IMR-90 (cell line): Measurements from ENCODE around the gene CD2. TPM values are rescaled to one million over a fixed set of nuclear protein-coding genes. Genes with fewer than 3 reads are reported as not detected.

Source experiments
- ATAC-seq: fragments of 200-7000 bp; cut with Tn5 transposase; 2 replicates; pipeline ENCODE4 v1.9.1; 2020; ENCODE audit warnings: low read depth, mild to moderate bottlenecking, moderate library complexity
- BruUV-seq: library from RNA; stranded (reverse); fragments of 400-500 nt; replicated peaks from 2 replicates; lab custom pipeline; 2021; lab: Mats Ljungman, UMichigan
- CTCF ChIA-PET: fragments of 300-600 bp; formaldehyde crosslinking; extraction: SDS; loops from one replicate; lab custom pipeline; 2021; ENCODE audit warnings: antibody characterized with exemption; lab: Yijun Ruan, JAX
- POLR2A ChIA-PET: fragments of 300-600 bp; sonication (Branson Sonifier 250); formaldehyde crosslinking; loops from one replicate; lab custom pipeline; 2022; ENCODE audit warnings: antibody characterized with exemption; ENCODE audit not compliant: unreplicated experiment; lab: Charles Lee
- DNase-seq: peaks from one replicate; pipeline ENCODE4 v3.0.0; 2013
- H2AFZ ChIP-seq: replicated peaks from 2 replicates; pipeline ENCODE3; 2013; ENCODE audit warnings: low read length, mild to moderate bottlenecking; ENCODE audit not compliant: poor library complexity
- H2AK5ac ChIP-seq: 2 replicates; pipeline ENCODE4 v1.6.1; 2013; ENCODE audit warnings: low read depth, low read length, inconsistent platforms
- H2AK9ac ChIP-seq: replicated peaks from 2 replicates; pipeline ENCODE3; 2013; ENCODE audit warnings: mild to moderate bottlenecking, low read depth, low read length, moderate library complexity; ENCODE audit not compliant: poor library complexity
- H2BK120ac ChIP-seq: 2 replicates; pipeline ENCODE4 v1.6.1; 2013; ENCODE audit warnings: low read depth, low read length, inconsistent platforms
- H2BK15ac ChIP-seq: 3 replicates; pipeline ENCODE4 v1.6.1; 2013; ENCODE audit warnings: low read depth, low read length, inconsistent platforms
- H2BK20ac ChIP-seq: 2 replicates; pipeline ENCODE4 v1.6.1; 2013; ENCODE audit warnings: low read depth, mild to moderate bottlenecking, inconsistent platforms, low read length, moderate library complexity
- H2BK5ac ChIP-seq: 2 replicates; pipeline ENCODE4 v1.6.1; 2013; ENCODE audit warnings: mild to moderate bottlenecking, low read depth, low read length, inconsistent platforms; ENCODE audit not compliant: poor library complexity, severe bottlenecking
- H3K14ac ChIP-seq: replicated peaks from 2 replicates; pipeline ENCODE4 v1.6.1; 2013; ENCODE audit warnings: low read depth, low read length, inconsistent platforms
- H3K18ac ChIP-seq: 2 replicates; pipeline ENCODE4 v1.6.1; 2013; ENCODE audit warnings: low read depth, low read length, control low read depth
- H3K23ac ChIP-seq: 2 replicates; pipeline ENCODE4 v1.6.1; 2013; ENCODE audit warnings: low read depth, low read length, inconsistent platforms
- H3K27ac ChIP-seq: 2 replicates; pipeline ENCODE4 v1.5.1; 2013; ENCODE audit warnings: mild to moderate bottlenecking, control low read depth, low read length; ENCODE audit not compliant: insufficient read depth
- H3K27me3 ChIP-seq: 2 replicates; pipeline ENCODE4 v1.6.1; 2013; ENCODE audit warnings: low read length; ENCODE audit not compliant: control insufficient read depth, insufficient read depth
- H3K36me3 ChIP-seq: 2 replicates; pipeline ENCODE4 v1.6.1; 2013; ENCODE audit warnings: low read length, mixed read lengths; ENCODE audit not compliant: control insufficient read depth, insufficient read depth
- H3K4ac ChIP-seq: 2 replicates; pipeline ENCODE4 v1.6.1; 2013; ENCODE audit warnings: low read depth, low read length, inconsistent platforms
- H3K4me1 ChIP-seq: 2 replicates; pipeline ENCODE4 v1.6.1; 2013; ENCODE audit warnings: low read length, mixed read lengths; ENCODE audit not compliant: control insufficient read depth, insufficient read depth
- H3K4me2 ChIP-seq: 2 replicates; pipeline ENCODE4 v1.6.1; 2013; ENCODE audit warnings: low read depth, mild to moderate bottlenecking, control low read depth, low read length, moderate library complexity
- H3K4me3 ChIP-seq: 2 replicates; pipeline ENCODE4 v1.5.1; 2013; ENCODE audit warnings: low read depth, mild to moderate bottlenecking, control low read depth, low read length, moderate library complexity; ENCODE audit not compliant: insufficient read depth
- H3K56ac ChIP-seq: 2 replicates; pipeline ENCODE4 v1.6.1; 2013; ENCODE audit warnings: low read length, inconsistent platforms; ENCODE audit not compliant: insufficient read depth; ENCODE audit errors: extremely low read depth
- H3K79me1 ChIP-seq, 2 experiments: 2 replicates each; pipeline ENCODE4 v1.6.1; 2013; ENCODE audit warnings: low read length in 2 of 2, inconsistent platforms in 1 of 2, low read depth in 1 of 2
- H3K9ac ChIP-seq: 2 replicates; pipeline ENCODE4 v1.6.1; 2013; ENCODE audit warnings: low read depth, low read length, control low read depth
- H3K9me1 ChIP-seq: 2 replicates; pipeline ENCODE4 v1.6.1; 2013; ENCODE audit warnings: low read length, inconsistent platforms; ENCODE audit not compliant: insufficient read depth
- H3K9me3 ChIP-seq: 2 replicates; pipeline ENCODE4 v1.6.1; 2013; ENCODE audit warnings: low read length; ENCODE audit not compliant: control insufficient read depth, insufficient read depth
- H4K20me1 ChIP-seq: 2 replicates; pipeline ENCODE4 v1.6.1; 2013; ENCODE audit warnings: low read length, inconsistent platforms; ENCODE audit not compliant: insufficient read depth
- H4K5ac ChIP-seq: 2 replicates; pipeline ENCODE4 v1.6.1; 2013; ENCODE audit warnings: mild to moderate bottlenecking, low read depth, low read length, control low read depth
- H4K8ac ChIP-seq, 2 experiments: 2 replicates each; pipeline ENCODE4 v1.6.1; 2013; ENCODE audit warnings: low read depth in 2 of 2, low read length in 2 of 2, control low read depth in 1 of 2, inconsistent platforms in 1 of 2
- H4K91ac ChIP-seq: 2 replicates; pipeline ENCODE4 v1.6.1; 2013; ENCODE audit warnings: low read depth, low read length, inconsistent platforms; ENCODE audit not compliant: insufficient read depth
- BHLHE40 ChIP-seq: fragments of 150-350 bp; IDR thresholded peaks from 2 replicates; pipeline ENCODE4 v1.6.1; 2016; ENCODE audit warnings: mild to moderate bottlenecking, low read depth, low read length
- CEBPB ChIP-seq: IDR thresholded peaks from 2 replicates; pipeline ENCODE4 v1.6.1; 2012; ENCODE audit warnings: low read depth, low read length, improper control_type of control experiment
- CHD1 ChIP-seq: IDR thresholded peaks from 2 replicates; pipeline ENCODE4 v1.6.1; 2012; ENCODE audit warnings: low read depth, low read length, improper control_type of control experiment
- CTCF ChIP-seq: conservative IDR thresholded peaks from 2 replicates; pipeline ENCODE4 v1.5.1; 2012; ENCODE audit warnings: mild to moderate bottlenecking, low read depth, low read length, improper control_type of control experiment
- FOS ChIP-seq: fragments of 150-350 bp; IDR thresholded peaks from 2 replicates; pipeline ENCODE4 v1.6.1; 2016; ENCODE audit warnings: low read depth, low read length
- MAFK ChIP-seq: IDR thresholded peaks from 2 replicates; pipeline ENCODE4 v1.6.1; 2012; ENCODE audit warnings: low read depth, low read length, improper control_type of control experiment
- MAZ ChIP-seq: IDR thresholded peaks from 2 replicates; pipeline ENCODE4 v1.6.1; 2012; ENCODE audit warnings: low read depth, mild to moderate bottlenecking, low read length, improper control_type of control experiment, moderate library complexity, borderline replicate concordance
- MXI1 ChIP-seq: IDR thresholded peaks from 2 replicates; pipeline ENCODE4 v1.6.1; 2012; ENCODE audit warnings: low read depth, mild to moderate bottlenecking, low read length, moderate library complexity, borderline replicate concordance
- NFE2L2 ChIP-seq: fragments of 150-350 bp; IDR thresholded peaks from 2 replicates; pipeline ENCODE4 v1.6.1; 2016; ENCODE audit warnings: low read depth, mild to moderate bottlenecking, low read length
- POLR2A ChIP-seq: IDR thresholded peaks from 2 replicates; pipeline ENCODE4 v1.6.1; 2012; ENCODE audit warnings: mild to moderate bottlenecking, low read depth, low read length
- RAD21 ChIP-seq: IDR thresholded peaks from 2 replicates; pipeline ENCODE4 v1.6.1; 2012; ENCODE audit warnings: low read length, improper control_type of control experiment
- RCOR1 ChIP-seq: IDR thresholded peaks from 2 replicates; pipeline ENCODE4 v1.6.1; 2012; ENCODE audit warnings: mild to moderate bottlenecking, low read length, improper control_type of control experiment; ENCODE audit not compliant: insufficient replicate concordance
- RFX5 ChIP-seq: IDR thresholded peaks from 2 replicates; pipeline ENCODE4 v1.8.0; 2012; ENCODE audit warnings: low read depth, mild to moderate bottlenecking, low read length, moderate library complexity
- SMC3 ChIP-seq: fragments of 150-350 bp; IDR thresholded peaks from 2 replicates; pipeline ENCODE4 v1.6.1; 2016; ENCODE audit warnings: low read depth, mild to moderate bottlenecking, antibody characterized with exemption, low read length, moderate library complexity
- WGBS, 2 experiments: methylation state at CpG; one replicate each; pipeline versions ENCODE4 v1.1.5 to v1.1.7; 2013; ENCODE audit warnings: missing lambda C conversion rate in 2 of 2; ENCODE audit not compliant: insufficient read length in 1 of 2; ENCODE audit errors: extremely low coverage in 2 of 2; 5-methylcytosine and 5-hydroxymethylcytosine counted together
- dilution Hi-C: fragments of 300-500 bp; cut with HindIII; formaldehyde crosslinking; loops from one replicate; pipeline ENCODE4 v1.14.3; 2018; ENCODE audit warnings: low sequenced_read_pairs; ENCODE audit not compliant: unreplicated experiment
- in situ Hi-C: fragments of 300-500 bp; cut with MboI; formaldehyde crosslinking; loops from 3 replicates; pipeline ENCODE4 v1.14.3; 2019; ENCODE audit warnings: low sequenced_read_pairs, inconsistent platforms, mixed read lengths
- intact Hi-C: fragments of 100-400 bp; cut with micrococcal nuclease; formaldehyde crosslinking; loops from 2 replicates; pipeline ENCODE4 v1.10.0; 2022
- polyA plus RNA-seq, 3 experiments: library from polyadenylated mRNA; depleted of rRNA; stranded (reverse); fragments of >200 nt; gene quantifications; 2 replicates each; pipeline ENCODE4 v1.2.3, GENCODE V29; 2012; ENCODE audit warnings: low replicate concordance in 1 of 3
- total RNA-seq: library from RNA; depleted of rRNA; stranded (reverse); fragments of >200 nt; gene quantifications from 2 replicates; pipeline ENCODE4 v1.2.3, GENCODE V29; 2012
- TF ChIP-seq, protein P1 (sequence below): fragments of 150-350 bp; IDR thresholded peaks from 2 replicates; pipeline ENCODE4 v1.6.1; 2016; ENCODE audit warnings: low read depth, mild to moderate bottlenecking, low read length, moderate library complexity, borderline replicate concordance
- TF ChIP-seq, protein P2 (sequence below): fragments of 150-350 bp; IDR thresholded peaks from 2 replicates; pipeline ENCODE4 v1.6.1; 2017; ENCODE audit warnings: mild to moderate bottlenecking, antibody characterized with exemption, low read length, low read depth

Gene CD2
- total and polyA plus RNA-seq, 2 of the 4 experiments (the other 2 are of a cell fraction) = not detected

DNA sequence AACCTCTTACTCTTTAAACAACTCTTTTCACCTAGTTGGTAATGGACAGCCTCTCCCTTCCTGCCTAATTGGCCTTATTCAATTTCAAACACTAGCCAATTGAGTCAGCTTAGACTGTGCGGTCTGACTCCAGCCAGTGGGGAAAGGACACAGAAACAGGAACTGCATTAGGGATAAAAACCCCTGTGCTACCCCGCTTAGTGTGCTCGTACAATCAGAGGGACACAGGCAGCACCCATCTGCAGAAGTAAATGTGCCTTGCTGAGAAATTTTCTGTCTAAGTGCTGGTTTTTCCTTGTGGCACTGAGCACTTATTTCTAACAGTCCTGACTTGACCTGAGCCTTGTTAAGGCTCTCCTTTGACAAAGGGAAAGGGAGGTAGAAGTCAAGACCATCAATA is 6.0 kb upstream of the CD2 start:
- CTCF ChIA-PET = no interaction called here
- Histone ChIP-seq H4K91ac (no peak overlapping the region), H3K9me3 (peaks cover 11% of the 10 kb centered on the region), H3K23ac (no peak overlapping the region), H3K56ac (no peak overlapping the region), H3K79me1 (no peaks in the 10 kb centered on the region), H3K4me1 (no peaks in the 10 kb centered on the region), H4K20me1 (no peaks in the 10 kb centered on the region), H2BK15ac (no peak overlapping the region), H4K8ac (no peak overlapping the region), H3K4me2 (no peak overlapping the region), H2AK9ac (no peak overlapping the region), H3K9ac (no peak overlapping the region), H4K5ac (no peak overlapping the region), H2BK120ac (no peak overlapping the region), H3K36me3 (no peaks in the 10 kb centered on the region), H3K27ac (no peak overlapping the region), H2AFZ (no peak overlapping the region), H2BK20ac (no peak overlapping the region), H3K18ac (no peak overlapping the region), H3K14ac (no peak overlapping the region), H3K4me3 (no peak overlapping the region), H2AK5ac (no peak overlapping the region), H2BK5ac (no peak overlapping the region), H3K27me3 (no peaks in the 10 kb centered on the region), H3K4ac (no peak overlapping the region), H3K9me1 (no peaks in the 10 kb centered on the region)
- TF ChIP-seq, protein P1, sequence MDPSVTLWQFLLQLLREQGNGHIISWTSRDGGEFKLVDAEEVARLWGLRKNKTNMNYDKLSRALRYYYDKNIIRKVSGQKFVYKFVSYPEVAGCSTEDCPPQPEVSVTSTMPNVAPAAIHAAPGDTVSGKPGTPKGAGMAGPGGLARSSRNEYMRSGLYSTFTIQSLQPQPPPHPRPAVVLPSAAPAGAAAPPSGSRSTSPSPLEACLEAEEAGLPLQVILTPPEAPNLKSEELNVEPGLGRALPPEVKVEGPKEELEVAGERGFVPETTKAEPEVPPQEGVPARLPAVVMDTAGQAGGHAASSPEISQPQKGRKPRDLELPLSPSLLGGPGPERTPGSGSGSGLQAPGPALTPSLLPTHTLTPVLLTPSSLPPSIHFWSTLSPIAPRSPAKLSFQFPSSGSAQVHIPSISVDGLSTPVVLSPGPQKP = no peak
- TF ChIP-seq CTCF (no peak), MAZ (no peak), NFE2L2 (no peak), MAFK (no peak), CHD1 (no peak), BHLHE40 (no peak), FOS (no peak), SMC3 (no peak), RAD21 (no peak), POLR2A (no peak), MXI1 (no peak), RCOR1 (no peak), CEBPB (no peak), RFX5 (no peak)
- TF ChIP-seq, protein P2, sequence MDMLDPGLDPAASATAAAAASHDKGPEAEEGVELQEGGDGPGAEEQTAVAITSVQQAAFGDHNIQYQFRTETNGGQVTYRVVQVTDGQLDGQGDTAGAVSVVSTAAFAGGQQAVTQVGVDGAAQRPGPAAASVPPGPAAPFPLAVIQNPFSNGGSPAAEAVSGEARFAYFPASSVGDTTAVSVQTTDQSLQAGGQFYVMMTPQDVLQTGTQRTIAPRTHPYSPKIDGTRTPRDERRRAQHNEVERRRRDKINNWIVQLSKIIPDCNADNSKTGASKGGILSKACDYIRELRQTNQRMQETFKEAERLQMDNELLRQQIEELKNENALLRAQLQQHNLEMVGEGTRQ = no peak
- in situ Hi-C loops (loop anchor here (25.0 kb wide), 1 partner anchor 539 kb away; no protein-coding TSS in a partner anchor), intact Hi-C loops (no loop called here), dilution Hi-C loops (no loop called here)
- DNase-seq = no peak
- no CpG with 5 or more reads among the region's 3 CpGs for WGBS, 2 experiments
- ATAC-seq = no peak
- BruUV-seq = no TSS peak
- POLR2A ChIA-PET = no interaction called here
